Measurements from ENCODE around the gene TTC5. TPM values are rescaled to one million over a fixed set of nuclear protein-coding genes. Genes with fewer than 3 reads are reported as not detected.
A peak's percentile ranks its signal among the peaks of the same experiment; 100 is the strongest.

The TTC5 gene
- 10 to 100 TPM; 20.1 to 20.5 TPM for total RNA-seq
- polyA plus RNA-seq (2013, experiment 1 of 2) = 16.2 TPM
- 14.2 TPM for polyA plus RNA-seq (2013, experiment 2 of 2)
- long read RNA-seq, experiment 1, full-length matches to known transcripts = 3 of 4 reads
- long read RNA-seq, experiment 1, partial matches to known transcripts = 0 of 4 reads
- long read RNA-seq, experiment 1, other reads (novel, unspliced or antisense) = 1 of 4 reads
- long read RNA-seq, experiment 2, full-length matches to known transcripts = 59 of 66 reads
- long read RNA-seq, experiment 2, partial matches to known transcripts = 0 of 66 reads
- long read RNA-seq, experiment 2, other reads (novel, unspliced or antisense) = 7 of 66 reads
- long read RNA-seq, experiment 3, full-length matches to known transcripts = 121 of 133 reads
- long read RNA-seq, experiment 3, partial matches to known transcripts = 4 of 133 reads
- long read RNA-seq, experiment 3, other reads (novel, unspliced or antisense) = 8 of 133 reads
- long read RNA-seq, experiment 4, full-length matches to known transcripts = 34 of 37 reads
- long read RNA-seq, experiment 4, partial matches to known transcripts = 1 of 37 reads
- long read RNA-seq, experiment 4, other reads (novel, unspliced or antisense) = 2 of 37 reads

GRCh38 chr14:20305265-20306078, at the start of gene TTC5:
Gene TTC5 (minus strand): TSS chr14:20305951. CDS start chr14:20305937, 14 bp downstream.
- Mint-ChIP-seq H3K4me3 (peak within 1 kb of the TSS; percentile 85), H3K27ac (peak within 1 kb of the TSS; percentile 74), H3K9me3 (peaks cover 9% of the 10 kb centered on the region), H3K36me3 (ENCODE audit: low read depth) (peaks cover 17% of the 10 kb centered on the region), H3K4me1 (peaks cover 16% of the 10 kb centered on the region), H3K27me3 (ENCODE audit: insufficient read depth) (no peaks in the 10 kb centered on the region)
- Histone ChIP-seq H3K27ac (ENCODE audit: low read depth, low read length) (no peak within 1 kb of the TSS), H3K4me3 (ENCODE audit: low read length) (peak within 1 kb of the TSS; percentile 85), H3K9me3 (ENCODE audit: control insufficient read depth, low read length) (no peaks in the 10 kb centered on the region), H3K4me1 (ENCODE audit: control insufficient read depth, insufficient read depth, low read length) (no peaks in the 10 kb centered on the region), H3K36me3 (ENCODE audit: control insufficient read depth, insufficient read depth, low read length) (no peaks in the 10 kb centered on the region), H3K27me3 (ENCODE audit: control insufficient read depth, insufficient read depth, low read length, poor library complexity, severe bottlenecking) (no peaks in the 10 kb centered on the region), H3K9ac (ENCODE audit: extremely low read depth, low read length, poor library complexity, severe bottlenecking) (peak within 1 kb of the TSS; percentile 66)
- 0 to 1% methylated on average over 19 to 27 of the region's 27 CpGs for WGBS, 2 experiments (ENCODE audit: insufficient coverage in 1 of 2, insufficient read length in 1 of 2)
- peak; percentile 95 for TF ChIP-seq CTCF (conservative IDR thresholded peaks at IDR 0.05)
- DNase-seq = peak; percentile 95

- Mint-ChIP-seq H3K9me3 (no peaks in the 10 kb centered on the region), H3K27me3 (ENCODE audit: insufficient read depth) (no peaks in the 10 kb centered on the region), H3K27ac (no peak overlapping the region), H3K4me3 (no peak overlapping the region), H3K4me1 (no peaks in the 10 kb centered on the region), H3K36me3 (ENCODE audit: low read depth) (peaks cover 73% of the 10 kb centered on the region)
- no peaks in the 10 kb centered on the region for H3K9me3 ChIP-seq (ENCODE audit: control insufficient read depth, low read length)
- H3K4me1 ChIP-seq (ENCODE audit: control insufficient read depth, insufficient read depth, low read length) = no peaks in the 10 kb centered on the region
- H3K27me3 ChIP-seq (ENCODE audit: control insufficient read depth, insufficient read depth, low read length, poor library complexity, severe bottlenecking) = no peaks in the 10 kb centered on the region
- no peak for DNase-seq
- H3K9ac ChIP-seq (ENCODE audit: extremely low read depth, low read length, poor library complexity, severe bottlenecking) = no peak overlapping the region
- peaks cover 87% of the 10 kb centered on the region for H3K36me3 ChIP-seq (ENCODE audit: control insufficient read depth, insufficient read depth, low read length)
- peak; percentile 55 for TF ChIP-seq CTCF (conservative IDR thresholded peaks at IDR 0.05)
- H3K27ac ChIP-seq (ENCODE audit: low read depth, low read length) = no peak overlapping the region
- H3K4me3 ChIP-seq (ENCODE audit: low read length) = no peak overlapping the region
Observed at GRCh38 chr14:20350860-20351259, 45.1 kb upstream of the TTC5 start.

GRCh38 chr14:20350282-20350681, 44.5 kb upstream of the TTC5 start:
- no peak overlapping the region for H3K4me3 ChIP-seq (ENCODE audit: low read length)
- H3K9me3 ChIP-seq (ENCODE audit: control insufficient read depth, low read length) = no peaks in the 10 kb centered on the region
- no peaks in the 10 kb centered on the region for H3K4me1 ChIP-seq (ENCODE audit: control insufficient read depth, insufficient read depth, low read length)
- no peak overlapping the region for H3K9ac ChIP-seq (ENCODE audit: extremely low read depth, low read length, poor library complexity, severe bottlenecking)
- no peak for DNase-seq
- peaks cover 74% of the 10 kb centered on the region for H3K36me3 Mint-ChIP-seq (ENCODE audit: low read depth)
- H3K27me3 ChIP-seq (ENCODE audit: control insufficient read depth, insufficient read depth, low read length, poor library complexity, severe bottlenecking) = no peaks in the 10 kb centered on the region
- H3K27ac ChIP-seq (ENCODE audit: low read depth, low read length) = no peak overlapping the region
- H3K9me3 Mint-ChIP-seq = no peaks in the 10 kb centered on the region
- TF ChIP-seq CTCF (conservative IDR thresholded peaks at IDR 0.05) = no peak
- H3K4me1 Mint-ChIP-seq = no peaks in the 10 kb centered on the region
- no peaks in the 10 kb centered on the region for H3K27me3 Mint-ChIP-seq (ENCODE audit: insufficient read depth)
- no peak overlapping the region for H3K4me3 Mint-ChIP-seq
- 95 to 100% methylated on average over 1 to 2 of the region's 2 CpGs for WGBS, 2 experiments (ENCODE audit: insufficient coverage in 1 of 2, insufficient read length in 1 of 2)
- H3K36me3 ChIP-seq (ENCODE audit: control insufficient read depth, insufficient read depth, low read length) = peaks cover 89% of the 10 kb centered on the region
- no peak overlapping the region for H3K27ac Mint-ChIP-seq

Data from endodermal cell (in vitro differentiated cells).